Stimulated activated CD4-positive, alpha-beta T cell treated with anti-CD3 and anti-CD28 coated beads, Interleukin-15, amount 100 ng/mL, for 1 hour (primary cell): ENCODE measurements around the gene CLDND1.
"Not testable (repeated sequence)": the region's sequence is repeated elsewhere in the genome, so short reads cannot be mapped to it uniquely, and the experiment has no call there.

Experiments used
- DNase-seq, 2 donors: peaks; one replicate each; pipeline ENCODE4 v3.0.0-alpha.2; 2020; ENCODE audit warnings: low read depth in 1 of 2, low spot score in 1 of 2

The CLDND1 gene

GRCh38 chr3:98522544-98523281 is at the start of gene CLDND1:
Gene CLDND1 (minus strand): TSS chr3:98522902. CDS start chr3:98521424, 1,478 bp downstream.
- peak; percentile 91 to 93 for DNase-seq

GRCh38 chr3:98568402-98568801 is 45.7 kb upstream of the CLDND1 start:
- no peak for DNase-seq

- no peak for DNase-seq
Observed at GRCh38 chr3:98567666-98568270, 45.1 kb upstream of the CLDND1 start.

- no peak for DNase-seq
Observed at GRCh38 chr3:98565843-98566242, 43.1 kb upstream of the CLDND1 start.

GRCh38 chr3:98565237-98565643 is 42.5 kb upstream of the CLDND1 start:
- DNase-seq = no peak

- no peak for DNase-seq
Observed at GRCh38 chr3:98564282-98565005, 41.7 kb upstream of the CLDND1 start.

GRCh38 chr3:98563661-98564281 is 41.1 kb upstream of the CLDND1 start:
- no peak for DNase-seq

- DNase-seq = no peak
Observed at GRCh38 chr3:98561727-98562521, 39.2 kb upstream of the CLDND1 start.

GRCh38 chr3:98560911-98561310 is 38.2 kb upstream of the CLDND1 start:
- DNase-seq = no peak

- not testable (repeated sequence) for DNase-seq
Observed at GRCh38 chr3:98559769-98560168, 37.1 kb upstream of the CLDND1 start.

- no peak for DNase-seq
Observed at GRCh38 chr3:98558100-98558827, 35.6 kb upstream of the CLDND1 start.

- DNase-seq = no peak
Observed at GRCh38 chr3:98557324-98558010, 34.8 kb upstream of the CLDND1 start.

- peak; percentile 36 to 42 for DNase-seq
Observed at GRCh38 chr3:98556164-98557130, 33.7 kb upstream of the CLDND1 start.

- DNase-seq = no peak
Observed at GRCh38 chr3:98555025-98555379, 32.3 kb upstream of the CLDND1 start.

GRCh38 chr3:98554580-98554979 is 31.9 kb upstream of the CLDND1 start:
- DNase-seq = no peak

- no peak for DNase-seq
Observed at GRCh38 chr3:98553753-98554152, 31.1 kb upstream of the CLDND1 start.

GRCh38 chr3:98553021-98553563 is 30.4 kb upstream of the CLDND1 start:
- DNase-seq = no peak
